ENCODE data around the gene TMBIM6.

TMBIM6 gene

GRCh38 chr12:49809381-49809905, 68.1 kb downstream of the TMBIM6 start:
- ATAC-seq = no peak
- H3K27ac Mint-ChIP-seq = peak overlapping the region in 1 of 2 donors; percentile 79
- DNase-seq = no peak
- no peaks in the 10 kb centered on the region for H3K9me3 Mint-ChIP-seq
- peaks cover 24% of the 10 kb centered on the region for H3K4me1 Mint-ChIP-seq
- H3K4me3 Mint-ChIP-seq = no peak overlapping the region
- no peaks in the 10 kb centered on the region for H3K27me3 Mint-ChIP-seq

DNA sequence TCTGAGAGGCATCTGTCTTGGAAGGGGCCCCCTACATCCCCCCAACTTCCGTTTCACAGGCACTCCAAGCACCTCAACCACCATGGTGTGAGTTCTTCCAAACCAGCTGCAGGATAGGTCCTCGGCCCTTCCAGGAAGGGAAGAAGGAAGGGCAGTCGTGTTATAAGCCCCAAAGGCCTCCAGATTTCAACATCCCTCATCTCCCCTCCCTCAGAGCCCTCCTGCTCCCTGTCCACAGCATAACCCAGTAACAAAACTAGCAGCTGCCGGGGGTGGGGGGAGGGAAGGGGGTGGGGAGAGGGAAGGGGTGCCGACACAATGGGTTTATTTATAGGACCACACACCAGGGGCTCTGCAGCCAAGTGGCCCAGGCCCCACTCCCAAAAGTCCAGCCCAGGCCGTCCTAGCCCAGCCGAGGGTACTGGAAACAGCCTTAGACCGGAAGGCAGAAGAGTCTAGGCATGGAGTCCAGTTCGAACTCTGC, 68.6 kb downstream of the TMBIM6 start:
- H3K27ac Mint-ChIP-seq = peak overlapping the region in 1 of 2 donors; percentile 79

GRCh38 chr12:49811136-49811535, 69.8 kb downstream of the TMBIM6 start:
- Mint-ChIP-seq H3K9me3 (no peaks in the 10 kb centered on the region), H3K4me1 (peaks cover 30% of the 10 kb centered on the region), H3K4me3 (no peak overlapping the region), H3K27ac (peak overlapping the region in 1 of 2 donors; percentile 68), H3K27me3 (no peaks in the 10 kb centered on the region)
- ATAC-seq (no peak), DNase-seq (no peak)

More for the DNA sequence above, 68.6 kb downstream of the TMBIM6 start:
- no peaks in the 10 kb centered on the region for H3K9me3 Mint-ChIP-seq
- no peaks in the 10 kb centered on the region for H3K27me3 Mint-ChIP-seq
- no peak for DNase-seq
- no peak overlapping the region for H3K4me3 Mint-ChIP-seq
- ATAC-seq = no peak
- peaks cover 24% of the 10 kb centered on the region for H3K4me1 Mint-ChIP-seq

DNA sequence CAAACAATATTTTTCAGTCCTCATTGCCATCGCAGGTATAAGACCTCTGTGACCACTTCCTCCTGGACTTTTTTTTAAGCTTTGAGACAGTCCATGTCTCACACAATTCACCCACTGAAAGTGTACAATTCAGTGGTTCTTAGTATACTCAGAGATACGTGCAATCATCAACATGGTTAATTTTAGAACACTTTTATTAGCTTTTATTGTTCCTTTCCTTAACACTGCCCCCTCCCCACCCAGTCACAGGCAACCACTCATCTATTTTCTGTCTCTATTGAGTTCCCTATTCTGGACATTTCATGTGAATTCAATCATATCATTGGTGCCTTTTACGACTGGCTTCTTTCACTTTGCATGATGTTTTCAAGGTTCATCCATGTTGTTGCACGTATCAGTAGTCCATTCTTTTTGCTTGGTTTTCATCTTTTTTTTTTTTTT, 70.6 kb downstream of the TMBIM6 start:
- H3K4me1 Mint-ChIP-seq = peaks cover 30% of the 10 kb centered on the region
- no peak overlapping the region for H3K4me3 Mint-ChIP-seq
- no peak overlapping the region for H3K27ac Mint-ChIP-seq
- ATAC-seq (no peak), DNase-seq (no peak)
- H3K9me3 Mint-ChIP-seq = no peaks in the 10 kb centered on the region
- no peaks in the 10 kb centered on the region for H3K27me3 Mint-ChIP-seq

DNA sequence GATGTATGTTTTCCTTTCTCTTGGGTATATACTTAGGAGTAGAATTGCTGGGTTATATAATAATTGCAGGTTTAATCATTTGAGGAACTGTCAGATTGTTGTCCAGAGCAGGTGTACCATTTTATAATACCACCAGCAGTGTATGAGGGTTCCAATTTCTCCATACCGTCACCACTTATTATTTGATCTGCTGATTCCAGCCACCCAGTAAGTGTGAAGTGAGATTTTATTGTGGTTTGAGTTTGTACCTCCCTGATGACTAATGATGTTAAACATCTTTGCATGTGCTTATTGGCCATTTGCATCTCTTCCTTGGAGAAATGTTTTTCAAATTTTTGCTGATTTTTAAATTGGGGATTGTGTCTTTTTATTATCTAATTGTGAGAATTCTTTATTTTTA, 71.8 kb downstream of the TMBIM6 start:
- no peak for DNase-seq
- Mint-ChIP-seq H3K4me3 (no peak overlapping the region), H3K27me3 (no peaks in the 10 kb centered on the region), H3K9me3 (no peaks in the 10 kb centered on the region), H3K4me1 (peaks cover 34% of the 10 kb centered on the region), H3K27ac (no peak overlapping the region)
- ATAC-seq = peak; percentile 72
